WTC11 (cell line): Measurements from ENCODE around the gene B4GALNT2. TPM values are rescaled to one million over a fixed set of nuclear protein-coding genes. Genes with fewer than 3 reads are reported as not detected.

Experiments
- ATAC-seq: fragments of 200-7000 bp; cut with Tn5 transposase; 2 replicates; pipeline ENCODE4 v1.10.0; 2021; ENCODE audit warnings: mild to moderate bottlenecking, moderate library complexity
- CTCF ChIA-PET: fragments of 300-600 bp; sonication (Branson Sonifier 250); formaldehyde crosslinking; loops from one replicate; lab custom pipeline; 2021; ENCODE audit warnings: antibody characterized with exemption; lab: Charles Lee
- POLR2A ChIA-PET: fragments of 350-600 bp; sonication (Branson Sonifier 250); formaldehyde crosslinking; loops from one replicate; lab custom pipeline; 2021; ENCODE audit warnings: antibody characterized with exemption; lab: Charles Lee
- DNase-seq: peaks from one replicate; pipeline ENCODE4 v3.0.0; 2021; ENCODE audit warnings: low spot score
- H3K27ac Mint-ChIP-seq: 2 replicates; pipeline ENCODE4 v1.8.0; 2021; ENCODE audit warnings: mixed read lengths
- H3K27me3 Mint-ChIP-seq: 2 replicates; pipeline ENCODE4 v1.8.0; 2021; ENCODE audit warnings: low read depth, mild to moderate bottlenecking, moderate library complexity, mixed read lengths
- H3K36me3 Mint-ChIP-seq: 2 replicates; pipeline ENCODE4 v1.8.0; 2021; ENCODE audit warnings: mixed read lengths
- H3K4me1 Mint-ChIP-seq: 2 replicates; pipeline ENCODE4 v1.8.0; 2022; ENCODE audit warnings: mixed read lengths
- H3K4me3 Mint-ChIP-seq: 2 replicates; pipeline ENCODE4 v1.8.0; 2021; ENCODE audit warnings: mild to moderate bottlenecking, moderate library complexity, mixed read lengths
- H3K9me3 Mint-ChIP-seq: 2 replicates; pipeline ENCODE4 v1.8.0; 2021; ENCODE audit warnings: mixed read lengths
- CBFB ChIP-seq: sonication (generic); formaldehyde crosslinking; IDR thresholded peaks from 2 replicates; pipeline ENCODE4 v1.8.1; 2022; ENCODE audit warnings: mild to moderate bottlenecking, low read depth, missing genetic modification reagents
- FOXJ3 ChIP-seq: sonication (generic); formaldehyde crosslinking; IDR thresholded peaks from 2 replicates; pipeline ENCODE4 v1.9.0; 2021; ENCODE audit warnings: missing genetic modification reagents, mild to moderate bottlenecking, borderline replicate concordance
- MXD4 ChIP-seq: fragments of 250-450 bp; sonication (Bioruptor Pico); IDR thresholded peaks from 2 replicates; pipeline ENCODE4 v1.8.0; 2021; ENCODE audit warnings: mild to moderate bottlenecking, moderate library complexity, borderline replicate concordance
- NFE2L1 ChIP-seq: sonication (generic); formaldehyde crosslinking; IDR thresholded peaks from 2 replicates; pipeline ENCODE4 v1.8.1; 2023; ENCODE audit warnings: missing genetic modification reagents
- PRRX2 ChIP-seq: fragments of 250-450 bp; sonication (Bioruptor Pico); IDR thresholded peaks from 2 replicates; pipeline ENCODE4 v1.8.0; 2021; ENCODE audit warnings: mild to moderate bottlenecking
- TCF7 ChIP-seq: sonication (generic); formaldehyde crosslinking; IDR thresholded peaks from 2 replicates; pipeline ENCODE4 v1.8.0; 2022; ENCODE audit warnings: mild to moderate bottlenecking, low read depth, missing genetic modification reagents, moderate library complexity
- ZNF121 ChIP-seq: sonication (generic); formaldehyde crosslinking; IDR thresholded peaks from 2 replicates; pipeline ENCODE4 v1.8.0; 2023; ENCODE audit warnings: missing genetic modification reagents
- ZNF138 ChIP-seq: sonication (generic); formaldehyde crosslinking; conservative IDR thresholded peaks from 2 replicates; pipeline ENCODE4 v1.8.1; 2022; ENCODE audit warnings: mild to moderate bottlenecking, moderate library complexity, missing genetic modification reagents
- ZNF219 ChIP-seq: sonication (generic); formaldehyde crosslinking; IDR thresholded peaks from 2 replicates; pipeline ENCODE4 v1.8.0; 2023; ENCODE audit warnings: missing genetic modification reagents, mild to moderate bottlenecking, borderline replicate concordance
- ZNF423 ChIP-seq: fragments of 250-450 bp; sonication (Bioruptor Pico); IDR thresholded peaks from 2 replicates; pipeline ENCODE4 v2.1.2; 2022; ENCODE audit warnings: mild to moderate bottlenecking, moderate library complexity
- total RNA-seq: library from RNA; stranded (reverse); gene quantifications from 3 replicates; pipeline ENCODE4 v1.2.3, GENCODE V29; 2021
- TF ChIP-seq, protein P1 (sequence below): fragments of 250-450 bp; sonication (Bioruptor Pico); IDR thresholded peaks from 2 replicates; pipeline ENCODE4 v2.1.2; 2022; ENCODE audit warnings: mild to moderate bottlenecking, moderate library complexity
- TF ChIP-seq, protein P2 (sequence below): sonication (generic); formaldehyde crosslinking; IDR thresholded peaks from 2 replicates; pipeline ENCODE4 v1.8.1; 2022; ENCODE audit warnings: low read depth, missing genetic modification reagents, borderline replicate concordance
- TF ChIP-seq, protein P3 (sequence below): sonication (generic); formaldehyde crosslinking; IDR thresholded peaks from 2 replicates; pipeline ENCODE4 v1.8.1; 2022; ENCODE audit warnings: mild to moderate bottlenecking, moderate library complexity, missing genetic modification reagents
- TF ChIP-seq, protein P4 (sequence below): fragments of 250-450 bp; sonication (Bioruptor Pico); IDR thresholded peaks from 2 replicates; pipeline ENCODE4 v1.9.0; 2021; ENCODE audit warnings: mild to moderate bottlenecking, borderline replicate concordance
- TF ChIP-seq, protein P5 (sequence below): sonication (generic); formaldehyde crosslinking; IDR thresholded peaks from 2 replicates; pipeline ENCODE4 v1.8.0; 2022; ENCODE audit warnings: missing genetic modification reagents
- TF ChIP-seq, protein P6 (sequence below): sonication (generic); formaldehyde crosslinking; IDR thresholded peaks from 2 replicates; pipeline ENCODE4 v1.8.0; 2022; ENCODE audit warnings: mild to moderate bottlenecking, missing genetic modification reagents
- TF ChIP-seq, protein P7 (sequence below): sonication (generic); formaldehyde crosslinking; IDR thresholded peaks from 2 replicates; pipeline ENCODE4 v1.8.1; 2023; ENCODE audit warnings: mild to moderate bottlenecking, moderate library complexity, missing genetic modification reagents
- TF ChIP-seq, protein P8 (sequence below): sonication (generic); formaldehyde crosslinking; IDR thresholded peaks from 2 replicates; pipeline ENCODE4 v1.8.1; 2022; ENCODE audit warnings: missing genetic modification reagents, borderline replicate concordance
- TF ChIP-seq, protein P9 (sequence below): sonication (generic); formaldehyde crosslinking; conservative IDR thresholded peaks from 2 replicates; pipeline ENCODE4 v1.8.1; 2022; ENCODE audit warnings: mild to moderate bottlenecking, missing genetic modification reagents

Gene B4GALNT2
- total RNA-seq, 1 experiment from 2014 or later, result 0.04 TPM

DNA sequence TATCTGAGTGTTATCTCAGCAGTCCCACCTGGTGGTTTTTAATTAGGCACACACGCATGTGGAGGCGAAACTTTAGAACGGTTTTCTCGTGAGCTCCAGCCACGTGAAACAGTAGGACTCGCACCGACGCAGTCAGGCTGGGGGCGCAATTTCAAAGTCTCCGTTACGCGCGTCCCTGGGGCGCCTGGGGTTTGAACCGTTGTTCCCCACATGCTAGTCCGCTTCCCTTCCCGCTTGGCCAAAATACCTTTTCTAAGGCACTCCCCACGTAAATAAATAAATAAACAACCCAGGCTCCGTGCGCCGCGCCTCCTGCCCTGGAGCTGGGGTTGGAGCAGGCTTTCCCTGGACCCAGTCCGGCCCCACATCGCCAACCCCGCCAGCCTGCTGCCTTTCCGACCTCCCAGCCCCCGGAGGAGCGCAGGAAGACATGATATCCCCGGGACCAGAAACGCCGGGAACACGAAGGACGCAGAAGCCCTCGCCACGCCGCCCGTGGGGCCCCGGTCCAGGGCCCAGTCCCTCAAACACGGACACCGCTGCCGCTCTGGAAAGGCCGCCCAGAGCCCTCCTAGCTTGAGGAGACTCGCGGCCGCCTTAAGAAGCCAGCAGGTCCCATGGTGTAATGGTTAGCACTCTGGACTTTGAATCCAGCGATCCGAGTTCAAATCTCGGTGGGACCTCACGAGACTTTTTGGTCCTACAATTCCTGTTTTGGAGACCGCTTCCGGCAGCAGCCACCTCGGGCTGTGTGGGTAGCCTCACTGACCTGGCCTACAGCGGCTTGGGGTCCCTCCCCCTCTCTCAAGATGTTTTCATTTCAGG is 59.6 kb downstream of the B4GALNT2 start:
- no peaks in the 10 kb centered on the region for H3K9me3 Mint-ChIP-seq
- H3K4me3 Mint-ChIP-seq, result peak overlapping the region; percentile 96
- ChIA-PET POLR2A (interaction anchor here (0.8 to 1.1 kb wide), 3 partner anchors 12 to 323 kb away, joined by 3 read pairs; no protein-coding TSS in a partner anchor), CTCF (interaction anchor here (0.5 to 4.1 kb wide), 13 partner anchors 10 to 364 kb away, joined by 3 to 26 read pairs (median 4); partner anchors contain the start of genes ATP5MC1 and PHOSPHO1)
- H3K36me3 Mint-ChIP-seq, result no peaks in the 10 kb centered on the region
- H3K27ac Mint-ChIP-seq, result peak overlapping the region; percentile 98
- ATAC-seq, result peak; percentile 68
- peak; percentile 91 for DNase-seq
- H3K4me1 Mint-ChIP-seq, result peaks cover 10% of the 10 kb centered on the region
- H3K27me3 Mint-ChIP-seq, result no peaks in the 10 kb centered on the region; the same call in 1 of the 2 replicates
- 0 out of 2 replicates have a peak, but pooled peaks have one; percentile 13 for TF ChIP-seq NFE2L1
- TF ChIP-seq ZNF423 (CRISPR knock-in tag), result no peak
- TF ChIP-seq, protein P1, sequence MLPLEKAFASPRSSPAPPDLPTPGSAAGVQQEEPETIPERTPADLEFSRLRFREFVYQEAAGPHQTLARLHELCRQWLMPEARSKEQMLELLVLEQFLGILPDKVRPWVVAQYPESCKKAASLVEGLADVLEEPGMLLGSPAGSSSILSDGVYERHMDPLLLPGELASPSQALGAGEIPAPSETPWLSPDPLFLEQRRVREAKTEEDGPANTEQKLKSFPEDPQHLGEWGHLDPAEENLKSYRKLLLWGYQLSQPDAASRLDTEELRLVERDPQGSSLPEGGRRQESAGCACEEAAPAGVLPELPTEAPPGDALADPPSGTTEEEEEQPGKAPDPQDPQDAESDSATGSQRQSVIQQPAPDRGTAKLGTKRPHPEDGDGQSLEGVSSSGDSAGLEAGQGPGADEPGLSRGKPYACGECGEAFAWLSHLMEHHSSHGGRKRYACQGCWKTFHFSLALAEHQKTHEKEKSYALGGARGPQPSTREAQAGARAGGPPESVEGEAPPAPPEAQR (CRISPR knock-in tag), result no peak
- TF ChIP-seq, protein P2, sequence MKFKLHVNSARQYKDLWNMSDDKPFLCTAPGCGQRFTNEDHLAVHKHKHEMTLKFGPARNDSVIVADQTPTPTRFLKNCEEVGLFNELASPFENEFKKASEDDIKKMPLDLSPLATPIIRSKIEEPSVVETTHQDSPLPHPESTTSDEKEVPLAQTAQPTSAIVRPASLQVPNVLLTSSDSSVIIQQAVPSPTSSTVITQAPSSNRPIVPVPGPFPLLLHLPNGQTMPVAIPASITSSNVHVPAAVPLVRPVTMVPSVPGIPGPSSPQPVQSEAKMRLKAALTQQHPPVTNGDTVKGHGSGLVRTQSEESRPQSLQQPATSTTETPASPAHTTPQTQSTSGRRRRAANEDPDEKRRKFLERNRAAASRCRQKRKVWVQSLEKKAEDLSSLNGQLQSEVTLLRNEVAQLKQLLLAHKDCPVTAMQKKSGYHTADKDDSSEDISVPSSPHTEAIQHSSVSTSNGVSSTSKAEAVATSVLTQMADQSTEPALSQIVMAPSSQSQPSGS (CRISPR knock-in tag), result no peak
- TF ChIP-seq, protein P3, sequence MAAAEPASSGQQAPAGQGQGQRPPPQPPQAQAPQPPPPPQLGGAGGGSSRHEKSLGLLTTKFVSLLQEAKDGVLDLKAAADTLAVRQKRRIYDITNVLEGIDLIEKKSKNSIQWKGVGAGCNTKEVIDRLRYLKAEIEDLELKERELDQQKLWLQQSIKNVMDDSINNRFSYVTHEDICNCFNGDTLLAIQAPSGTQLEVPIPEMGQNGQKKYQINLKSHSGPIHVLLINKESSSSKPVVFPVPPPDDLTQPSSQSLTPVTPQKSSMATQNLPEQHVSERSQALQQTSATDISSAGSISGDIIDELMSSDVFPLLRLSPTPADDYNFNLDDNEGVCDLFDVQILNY (CRISPR knock-in tag), result 0 out of 2 replicates have a peak, but pooled peaks have one; percentile 34
- TF ChIP-seq, protein P4, sequence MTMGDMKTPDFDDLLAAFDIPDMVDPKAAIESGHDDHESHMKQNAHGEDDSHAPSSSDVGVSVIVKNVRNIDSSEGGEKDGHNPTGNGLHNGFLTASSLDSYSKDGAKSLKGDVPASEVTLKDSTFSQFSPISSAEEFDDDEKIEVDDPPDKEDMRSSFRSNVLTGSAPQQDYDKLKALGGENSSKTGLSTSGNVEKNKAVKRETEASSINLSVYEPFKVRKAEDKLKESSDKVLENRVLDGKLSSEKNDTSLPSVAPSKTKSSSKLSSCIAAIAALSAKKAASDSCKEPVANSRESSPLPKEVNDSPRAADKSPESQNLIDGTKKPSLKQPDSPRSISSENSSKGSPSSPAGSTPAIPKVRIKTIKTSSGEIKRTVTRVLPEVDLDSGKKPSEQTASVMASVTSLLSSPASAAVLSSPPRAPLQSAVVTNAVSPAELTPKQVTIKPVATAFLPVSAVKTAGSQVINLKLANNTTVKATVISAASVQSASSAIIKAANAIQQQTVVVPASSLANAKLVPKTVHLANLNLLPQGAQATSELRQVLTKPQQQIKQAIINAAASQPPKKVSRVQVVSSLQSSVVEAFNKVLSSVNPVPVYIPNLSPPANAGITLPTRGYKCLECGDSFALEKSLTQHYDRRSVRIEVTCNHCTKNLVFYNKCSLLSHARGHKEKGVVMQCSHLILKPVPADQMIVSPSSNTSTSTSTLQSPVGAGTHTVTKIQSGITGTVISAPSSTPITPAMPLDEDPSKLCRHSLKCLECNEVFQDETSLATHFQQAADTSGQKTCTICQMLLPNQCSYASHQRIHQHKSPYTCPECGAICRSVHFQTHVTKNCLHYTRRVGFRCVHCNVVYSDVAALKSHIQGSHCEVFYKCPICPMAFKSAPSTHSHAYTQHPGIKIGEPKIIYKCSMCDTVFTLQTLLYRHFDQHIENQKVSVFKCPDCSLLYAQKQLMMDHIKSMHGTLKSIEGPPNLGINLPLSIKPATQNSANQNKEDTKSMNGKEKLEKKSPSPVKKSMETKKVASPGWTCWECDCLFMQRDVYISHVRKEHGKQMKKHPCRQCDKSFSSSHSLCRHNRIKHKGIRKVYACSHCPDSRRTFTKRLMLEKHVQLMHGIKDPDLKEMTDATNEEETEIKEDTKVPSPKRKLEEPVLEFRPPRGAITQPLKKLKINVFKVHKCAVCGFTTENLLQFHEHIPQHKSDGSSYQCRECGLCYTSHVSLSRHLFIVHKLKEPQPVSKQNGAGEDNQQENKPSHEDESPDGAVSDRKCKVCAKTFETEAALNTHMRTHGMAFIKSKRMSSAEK, result peak; percentile 87; the same call in 1 of the 2 replicates
- no peak for TF ChIP-seq CBFB
- TF ChIP-seq, protein P5, sequence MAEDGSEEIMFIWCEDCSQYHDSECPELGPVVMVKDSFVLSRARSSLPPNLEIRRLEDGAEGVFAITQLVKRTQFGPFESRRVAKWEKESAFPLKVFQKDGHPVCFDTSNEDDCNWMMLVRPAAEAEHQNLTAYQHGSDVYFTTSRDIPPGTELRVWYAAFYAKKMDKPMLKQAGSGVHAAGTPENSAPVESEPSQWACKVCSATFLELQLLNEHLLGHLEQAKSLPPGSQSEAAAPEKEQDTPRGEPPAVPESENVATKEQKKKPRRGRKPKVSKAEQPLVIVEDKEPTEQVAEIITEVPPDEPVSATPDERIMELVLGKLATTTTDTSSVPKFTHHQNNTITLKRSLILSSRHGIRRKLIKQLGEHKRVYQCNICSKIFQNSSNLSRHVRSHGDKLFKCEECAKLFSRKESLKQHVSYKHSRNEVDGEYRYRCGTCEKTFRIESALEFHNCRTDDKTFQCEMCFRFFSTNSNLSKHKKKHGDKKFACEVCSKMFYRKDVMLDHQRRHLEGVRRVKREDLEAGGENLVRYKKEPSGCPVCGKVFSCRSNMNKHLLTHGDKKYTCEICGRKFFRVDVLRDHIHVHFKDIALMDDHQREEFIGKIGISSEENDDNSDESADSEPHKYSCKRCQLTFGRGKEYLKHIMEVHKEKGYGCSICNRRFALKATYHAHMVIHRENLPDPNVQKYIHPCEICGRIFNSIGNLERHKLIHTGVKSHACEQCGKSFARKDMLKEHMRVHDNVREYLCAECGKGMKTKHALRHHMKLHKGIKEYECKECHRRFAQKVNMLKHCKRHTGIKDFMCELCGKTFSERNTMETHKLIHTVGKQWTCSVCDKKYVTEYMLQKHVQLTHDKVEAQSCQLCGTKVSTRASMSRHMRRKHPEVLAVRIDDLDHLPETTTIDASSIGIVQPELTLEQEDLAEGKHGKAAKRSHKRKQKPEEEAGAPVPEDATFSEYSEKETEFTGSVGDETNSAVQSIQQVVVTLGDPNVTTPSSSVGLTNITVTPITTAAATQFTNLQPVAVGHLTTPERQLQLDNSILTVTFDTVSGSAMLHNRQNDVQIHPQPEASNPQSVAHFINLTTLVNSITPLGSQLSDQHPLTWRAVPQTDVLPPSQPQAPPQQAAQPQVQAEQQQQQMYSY, result peak; percentile 32; the same call in 1 of the 2 replicates
- no peak; the same call in 1 of the 2 replicates for TF ChIP-seq ZNF121
- TF ChIP-seq, protein P6, sequence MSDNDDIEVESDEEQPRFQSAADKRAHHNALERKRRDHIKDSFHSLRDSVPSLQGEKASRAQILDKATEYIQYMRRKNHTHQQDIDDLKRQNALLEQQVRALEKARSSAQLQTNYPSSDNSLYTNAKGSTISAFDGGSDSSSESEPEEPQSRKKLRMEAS (CRISPR knock-in tag), result peak; percentile 78; the same call in 1 of the 2 replicates
- no peak for TF ChIP-seq TCF7 (CRISPR knock-in tag)
- TF ChIP-seq, protein P7, sequence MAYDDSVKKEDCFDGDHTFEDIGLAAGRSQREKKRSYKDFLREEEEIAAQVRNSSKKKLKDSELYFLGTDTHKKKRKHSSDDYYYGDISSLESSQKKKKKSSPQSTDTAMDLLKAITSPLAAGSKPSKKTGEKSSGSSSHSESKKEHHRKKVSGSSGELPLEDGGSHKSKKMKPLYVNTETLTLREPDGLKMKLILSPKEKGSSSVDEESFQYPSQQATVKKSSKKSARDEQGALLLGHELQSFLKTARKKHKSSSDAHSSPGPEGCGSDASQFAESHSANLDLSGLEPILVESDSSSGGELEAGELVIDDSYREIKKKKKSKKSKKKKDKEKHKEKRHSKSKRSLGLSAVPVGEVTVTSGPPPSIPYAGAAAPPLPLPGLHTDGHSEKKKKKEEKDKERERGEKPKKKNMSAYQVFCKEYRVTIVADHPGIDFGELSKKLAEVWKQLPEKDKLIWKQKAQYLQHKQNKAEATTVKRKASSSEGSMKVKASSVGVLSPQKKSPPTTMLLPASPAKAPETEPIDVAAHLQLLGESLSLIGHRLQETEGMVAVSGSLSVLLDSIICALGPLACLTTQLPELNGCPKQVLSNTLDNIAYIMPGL (CRISPR knock-in tag), result peak; percentile 98
- TF ChIP-seq ZNF219 (CRISPR knock-in tag), result no peak
- no peak for TF ChIP-seq MXD4 (CRISPR knock-in tag)
- TF ChIP-seq PRRX2, result peak; percentile 14; the same call in 1 of the 2 replicates
- no peak for TF ChIP-seq FOXJ3
- TF ChIP-seq, protein P8, sequence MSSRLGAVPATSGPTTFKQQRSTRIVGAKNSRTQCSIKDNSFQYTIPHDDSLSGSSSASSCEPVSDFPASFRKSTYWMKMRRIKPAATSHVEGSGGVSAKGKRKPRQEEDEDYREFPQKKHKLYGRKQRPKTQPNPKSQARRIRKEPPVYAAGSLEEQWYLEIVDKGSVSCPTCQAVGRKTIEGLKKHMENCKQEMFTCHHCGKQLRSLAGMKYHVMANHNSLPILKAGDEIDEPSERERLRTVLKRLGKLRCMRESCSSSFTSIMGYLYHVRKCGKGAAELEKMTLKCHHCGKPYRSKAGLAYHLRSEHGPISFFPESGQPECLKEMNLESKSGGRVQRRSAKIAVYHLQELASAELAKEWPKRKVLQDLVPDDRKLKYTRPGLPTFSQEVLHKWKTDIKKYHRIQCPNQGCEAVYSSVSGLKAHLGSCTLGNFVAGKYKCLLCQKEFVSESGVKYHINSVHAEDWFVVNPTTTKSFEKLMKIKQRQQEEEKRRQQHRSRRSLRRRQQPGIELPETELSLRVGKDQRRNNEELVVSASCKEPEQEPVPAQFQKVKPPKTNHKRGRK (CRISPR knock-in tag), result no peak
- TF ChIP-seq, protein P9, sequence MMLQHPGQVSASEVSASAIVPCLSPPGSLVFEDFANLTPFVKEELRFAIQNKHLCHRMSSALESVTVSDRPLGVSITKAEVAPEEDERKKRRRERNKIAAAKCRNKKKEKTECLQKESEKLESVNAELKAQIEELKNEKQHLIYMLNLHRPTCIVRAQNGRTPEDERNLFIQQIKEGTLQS, result no peak
- no peak for TF ChIP-seq ZNF138 (CRISPR knock-in tag)
